Adrenal gland (tissue), 12 donors: Measurements from ENCODE around the gene ZKSCAN5. TPM values are rescaled to one million over a fixed set of nuclear protein-coding genes. Genes with fewer than 3 reads are reported as not detected.

Source experiments
- DNase-seq, 7 donors: peaks; one replicate each; pipeline ENCODE4 v3.0.0-alpha.2; 2019 to 2020
- H3K27ac ChIP-seq, 5 donors: fragments of 200-600 bp; sonication (generic) in 4 of 5; 1 replicate in 3 of 5; 2 replicates in 2 of 5; pipeline versions ENCODE4 v1.5.1 to v1.8.0; 2016 to 2020; ENCODE audit warnings: mild to moderate bottlenecking in 1 of 5
- H3K27me3 ChIP-seq: fragments of 200-600 bp; 2 replicates; pipeline ENCODE4 v1.8.0; 2021
- H3K36me3 ChIP-seq, 2 donors: fragments of 200-600 bp; replicated peaks in 1 of 2; 1 replicate in 1 of 2; 2 replicates in 1 of 2; pipeline versions ENCODE4 v1.5.1 to v1.8.0; 2018 to 2022
- H3K4me1 ChIP-seq, 2 donors: fragments of 200-600 bp; replicated peaks in 1 of 2; 1 replicate in 1 of 2; 2 replicates in 1 of 2; pipeline versions ENCODE4 v1.5.1 to v1.8.0; 2018 to 2021
- H3K4me3 ChIP-seq, 4 donors: fragments of 200-600 bp; sonication (generic) in 3 of 4; one replicate each; pipeline ENCODE4 v1.5.1; 2016 to 2018
- H3K9me3 ChIP-seq, 3 donors: fragments of 200-600 bp; sonication (generic) in 1 of 3; replicated peaks in 1 of 3; 1 replicate in 2 of 3; 2 replicates in 1 of 3; pipeline versions ENCODE4 v1.5.1 to v1.8.0; 2016 to 2021
- POLR2A ChIP-seq, 2 donors: fragments of 450-650 bp; IDR thresholded peaks; one replicate each; pipeline ENCODE4 v1.6.1; 2017; ENCODE audit warnings: antibody characterized with exemption in 2 of 2, mild to moderate bottlenecking in 2 of 2, moderate library complexity in 1 of 2
- WGBS, 4 donors: extraction: QIAGEN DNeasy Blood & Tissue Kit in 2 of 4; methylation state at CpG; one replicate each; pipeline versions ENCODE4 v1.1.5 to v1.1.7; 2013 to 2017; 5-methylcytosine and 5-hydroxymethylcytosine counted together
- intact Hi-C, 2 donors: fragments of 100-400 bp; cut with DNase I; formaldehyde crosslinking; loops; one replicate each; pipeline versions ENCODE4 v1.14.1 to v1.15.0; 2022 to 2023
- polyA plus RNA-seq, 3 donors: library from polyadenylated mRNA; stranded (reverse); fragments of 200-250 nt in 2 of 3; fragments of 350-450 nt in 1 of 3; fragmentation: Illumina TruSeq in 1 of 3; extraction: RNeasy Lipid Tissue Mini Kit (QIAGEN cat#74804) in 1 of 3; gene quantifications; one replicate each; pipeline ENCODE4 v1.2.3, GENCODE V29; 2013 to 2014
- total RNA-seq, 9 donors: library from RNA; depleted of rRNA in 4 of 9; stranded (reverse); fragments of >200 nt in 4 of 9; fragments of 120-200 nt in 1 of 9; fragmentation: NEBNext Ultra II Directional in 1 of 9; extraction: Animal tissue kit (Norgen Biotek cat#: 25700) in 1 of 9; gene quantifications; one replicate each; pipeline versions ENCODE4 v1.1.0 to v1.2.4, GENCODE V29; 2013 to 2023
- TF ChIP-seq, protein P1 (sequence below), 6 experiments: fragments of 450-650 bp in 4 of 6; fragments of 200-600 bp in 2 of 6; sonication (generic) in 1 of 6; IDR thresholded peaks; 1 replicate in 5 of 6; 2 replicates in 1 of 6; pipeline versions ENCODE4 v1.5.1 to v1.8.0; 2016 to 2021; ENCODE audit warnings: antibody characterized with exemption in 6 of 6, mild to moderate bottlenecking in 2 of 6, moderate library complexity in 1 of 6
- donor health status: healthy with polysubstance abuse.
- donor health status: Bipolar disorder and iron deficiency.
- donor health status: DM: yes; HTN: yes; CAD: no.
- donor health status: DM: no; HTN: no; CAD: no.
- donor health status: DM: no; HTN: no; CAD: no.
- donor health status: DM: yes; HTN: yes; CAD: no.

Gene ZKSCAN5
- total and polyA plus RNA-seq, 12 donors: 4.5 to 18.5 (median 8.7) TPM

- Histone ChIP-seq H3K4me3 (no peak overlapping the region), H3K27me3 (no peaks in the 10 kb centered on the region), H3K4me1 (peaks cover 11 to 18% of the 10 kb centered on the region in 2 donors), H3K27ac (no peak overlapping the region), H3K9me3 (no peaks in the 10 kb centered on the region), H3K36me3 (peaks cover 0 to 77% of the 10 kb centered on the region in 2 donors)
- intact Hi-C loops: no loop called here
- no peak for DNase-seq
- no peak for TF ChIP-seq POLR2A (IDR thresholded peaks at IDR 0.05)
- TF ChIP-seq, protein P1, sequence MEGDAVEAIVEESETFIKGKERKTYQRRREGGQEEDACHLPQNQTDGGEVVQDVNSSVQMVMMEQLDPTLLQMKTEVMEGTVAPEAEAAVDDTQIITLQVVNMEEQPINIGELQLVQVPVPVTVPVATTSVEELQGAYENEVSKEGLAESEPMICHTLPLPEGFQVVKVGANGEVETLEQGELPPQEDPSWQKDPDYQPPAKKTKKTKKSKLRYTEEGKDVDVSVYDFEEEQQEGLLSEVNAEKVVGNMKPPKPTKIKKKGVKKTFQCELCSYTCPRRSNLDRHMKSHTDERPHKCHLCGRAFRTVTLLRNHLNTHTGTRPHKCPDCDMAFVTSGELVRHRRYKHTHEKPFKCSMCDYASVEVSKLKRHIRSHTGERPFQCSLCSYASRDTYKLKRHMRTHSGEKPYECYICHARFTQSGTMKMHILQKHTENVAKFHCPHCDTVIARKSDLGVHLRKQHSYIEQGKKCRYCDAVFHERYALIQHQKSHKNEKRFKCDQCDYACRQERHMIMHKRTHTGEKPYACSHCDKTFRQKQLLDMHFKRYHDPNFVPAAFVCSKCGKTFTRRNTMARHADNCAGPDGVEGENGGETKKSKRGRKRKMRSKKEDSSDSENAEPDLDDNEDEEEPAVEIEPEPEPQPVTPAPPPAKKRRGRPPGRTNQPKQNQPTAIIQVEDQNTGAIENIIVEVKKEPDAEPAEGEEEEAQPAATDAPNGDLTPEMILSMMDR (IDR thresholded peaks at IDR 0.05): no peak
- WGBS, 4 donors: 77 to 94% (median 84%) methylated on average over 5 to 6 of the region's 6 CpGs
These were observed 47.3 kb upstream of the ZKSCAN5 start for GRCh38 chr7:99457050-99457649.

DNA sequence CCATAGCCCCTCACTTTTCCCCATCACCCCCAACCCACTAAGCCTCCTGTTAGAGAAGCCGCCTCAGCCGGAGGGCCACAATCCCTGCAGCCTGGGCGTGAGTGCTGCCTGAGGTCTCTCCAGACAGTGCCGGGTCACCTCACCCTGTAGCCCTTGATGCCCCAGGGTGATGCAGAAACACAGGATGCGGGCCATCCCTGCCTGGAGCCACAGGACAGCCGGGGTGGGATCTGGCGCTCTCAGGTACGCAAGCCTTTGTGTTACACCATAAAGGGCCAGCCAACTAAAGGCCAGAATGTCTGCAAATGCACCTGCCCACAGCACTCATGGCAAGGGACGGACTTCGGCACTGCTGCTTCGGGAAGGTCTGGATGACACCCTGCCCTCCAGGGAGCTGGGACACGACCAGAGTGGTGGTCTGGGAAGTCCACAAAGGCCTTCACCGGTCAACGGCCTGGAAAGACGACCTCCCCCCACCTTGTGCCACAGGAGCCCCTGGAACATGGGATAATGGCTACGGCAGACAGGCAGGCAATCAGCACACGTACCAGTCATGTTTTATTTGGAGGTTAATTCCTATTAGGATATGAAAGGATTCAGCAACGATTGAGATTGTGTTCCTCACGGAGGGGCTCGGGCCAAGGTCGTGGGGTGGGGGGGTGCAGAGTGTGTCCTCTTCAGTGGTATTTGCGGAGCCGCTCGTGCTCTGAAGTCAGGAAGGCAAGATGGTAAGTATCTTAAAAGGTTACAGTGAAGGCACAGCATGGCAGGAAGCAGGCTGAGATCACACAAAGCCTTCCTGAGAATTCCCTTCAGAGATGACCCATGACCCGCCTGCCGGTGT lies 46.6 kb upstream of the ZKSCAN5 start:
- intact Hi-C loops: no loop called here
- DNase-seq: no peak
- H3K4me1 ChIP-seq: peaks cover 11 to 18% of the 10 kb centered on the region in 2 donors
- WGBS, 4 donors: 76 to 80% (median 78%) methylated on average over 17 to 26 of the region's 26 CpGs
- H3K27ac ChIP-seq: no peak overlapping the region
- H3K36me3 ChIP-seq: peaks cover 0 to 70% of the 10 kb centered on the region in 2 donors
- H3K4me3 ChIP-seq: no peak overlapping the region
- TF ChIP-seq, protein P1 (IDR thresholded peaks at IDR 0.05): no peak
- TF ChIP-seq POLR2A (IDR thresholded peaks at IDR 0.05): no peak
- no peaks in the 10 kb centered on the region for H3K27me3 ChIP-seq
- H3K9me3 ChIP-seq: no peaks in the 10 kb centered on the region

DNA sequence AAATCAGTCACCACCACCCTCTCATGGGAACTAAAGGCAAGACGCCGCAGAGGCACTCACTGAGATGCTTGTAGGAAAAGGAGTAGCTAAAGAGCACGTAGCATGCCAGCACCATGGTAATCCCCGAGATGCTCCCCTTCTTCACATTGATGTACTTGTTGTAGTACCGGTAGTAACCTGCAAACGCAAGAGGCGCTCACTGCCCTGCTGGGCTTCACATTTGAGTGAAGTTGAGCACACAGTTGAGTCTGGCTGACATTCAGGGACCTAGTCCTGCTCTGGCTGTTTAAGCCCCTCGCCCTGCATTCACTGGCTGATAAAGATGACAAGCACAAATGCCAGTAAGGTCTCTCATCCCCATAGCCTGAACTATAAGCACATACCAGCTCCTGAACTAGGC lies 45.4 kb upstream of the ZKSCAN5 start:
- intact Hi-C loops: no loop called here
- Histone ChIP-seq H3K4me1 (peaks cover 11 to 22% of the 10 kb centered on the region in 2 donors), H3K27ac (peak overlapping the region in 2 of 5 donors; percentile 25 to 47), H3K9me3 (no peaks in the 10 kb centered on the region), H3K4me3 (no peak overlapping the region), H3K27me3 (no peaks in the 10 kb centered on the region), H3K36me3 (peaks cover 0 to 59% of the 10 kb centered on the region in 2 donors)
- DNase-seq: no peak
- TF ChIP-seq, protein P1 (IDR thresholded peaks at IDR 0.05): peak in 3 of 6 experiments; percentile 12 to 22 (median 14)
- no peak for TF ChIP-seq POLR2A (IDR thresholded peaks at IDR 0.05)
- 89 to 99% (median 95%) methylated on average over 8 of the region's 8 CpGs for WGBS, 4 donors

GRCh38 chr7:99460651-99461050 lies 43.8 kb upstream of the ZKSCAN5 start:
- Histone ChIP-seq H3K36me3 (peaks cover 0 to 44% of the 10 kb centered on the region in 2 donors), H3K27me3 (no peaks in the 10 kb centered on the region), H3K4me3 (no peak overlapping the region), H3K4me1 (peaks cover 16 to 34% of the 10 kb centered on the region in 2 donors), H3K9me3 (no peaks in the 10 kb centered on the region), H3K27ac (peak overlapping the region in 2 of 5 donors; percentile 31 to 47)
- intact Hi-C loops: no loop called here
- TF ChIP-seq, protein P1 (IDR thresholded peaks at IDR 0.05): no peak
- TF ChIP-seq POLR2A (IDR thresholded peaks at IDR 0.05): no peak
- no peak for DNase-seq
- 74 to 86% (median 79%) methylated on average over 11 of the region's 11 CpGs for WGBS, 4 donors
